Measurements from ENCODE around the gene RNF213.

GRCh38 chr17:80432961-80433550 is 172.4 kb downstream of the RNF213 start:
- no peak for TF ChIP-seq CTCF (IDR thresholded peaks at IDR 0.05)
- TF ChIP-seq RCOR1 (IDR thresholded peaks at IDR 0.05; ENCODE audit: low read length) = no peak
- no peak for TF ChIP-seq IRF3 (IDR thresholded peaks at IDR 0.05; ENCODE audit: low read depth, low read length)
- no peak for TF ChIP-seq USF2 (IDR thresholded peaks at IDR 0.05; ENCODE audit: borderline replicate concordance, low read depth, low read length)
- no peak for TF ChIP-seq ZBTB33 (IDR thresholded peaks at IDR 0.05; ENCODE audit: borderline replicate concordance, low read depth)
- no peak for TF ChIP-seq SMC3 (IDR thresholded peaks at IDR 0.05; ENCODE audit: low read depth, low read length)

Data from SK-N-SH (cell line).